ENCODE measurements around the gene RALGAPA2. TPM values are rescaled to one million over a fixed set of nuclear protein-coding genes. Genes with fewer than 3 reads are reported as not detected.

The RALGAPA2 gene
- total and polyA plus RNA-seq, 8 donors, result 9.6 to 41.7 (median 24.5) TPM

- Histone ChIP-seq H3K9me3 (no peaks in the 10 kb centered on the region), H3K27ac (no peak overlapping the region), H3K4me3 (no peak overlapping the region), H3K36me3 (peaks cover 0 to 12% (median 0%) of the 10 kb centered on the region in 3 donors), H3K27me3 (no peaks in the 10 kb centered on the region), H3K4me1 (peaks cover 0 to 8% (median 0%) of the 10 kb centered on the region in 3 donors)
- no peak for ATAC-seq
- no peak for TF ChIP-seq CTCF (IDR thresholded peaks at IDR 0.05)
- no peak for DNase-seq
- intact Hi-C loops (cut with DNase I), result no loop called here
- FAIRE-seq, result no peak
- WGBS, 2 donors, result 90 to 94% methylated on average over 5 of the region's 5 CpGs
Observed at GRCh38 chr20:20491110-20491783, 221.2 kb downstream of the RALGAPA2 start.

GRCh38 chr20:20490673-20491072 is 221.8 kb downstream of the RALGAPA2 start:
- intact Hi-C loops (cut with DNase I), result no loop called here
- DNase-seq (no peak), FAIRE-seq (no peak), ATAC-seq (no peak)
- H3K36me3 ChIP-seq, result peaks cover 0 to 12% (median 0%) of the 10 kb centered on the region in 3 donors
- H3K4me3 ChIP-seq, result no peak overlapping the region
- TF ChIP-seq CTCF (IDR thresholded peaks at IDR 0.05), result no peak
- no peaks in the 10 kb centered on the region for H3K9me3 ChIP-seq
- peaks cover 0 to 8% (median 0%) of the 10 kb centered on the region in 3 donors for H3K4me1 ChIP-seq
- no peaks in the 10 kb centered on the region for H3K27me3 ChIP-seq
- WGBS, 2 donors, result 93 to 98% methylated on average over 3 of the region's 3 CpGs
- H3K27ac ChIP-seq, result no peak overlapping the region

DNA sequence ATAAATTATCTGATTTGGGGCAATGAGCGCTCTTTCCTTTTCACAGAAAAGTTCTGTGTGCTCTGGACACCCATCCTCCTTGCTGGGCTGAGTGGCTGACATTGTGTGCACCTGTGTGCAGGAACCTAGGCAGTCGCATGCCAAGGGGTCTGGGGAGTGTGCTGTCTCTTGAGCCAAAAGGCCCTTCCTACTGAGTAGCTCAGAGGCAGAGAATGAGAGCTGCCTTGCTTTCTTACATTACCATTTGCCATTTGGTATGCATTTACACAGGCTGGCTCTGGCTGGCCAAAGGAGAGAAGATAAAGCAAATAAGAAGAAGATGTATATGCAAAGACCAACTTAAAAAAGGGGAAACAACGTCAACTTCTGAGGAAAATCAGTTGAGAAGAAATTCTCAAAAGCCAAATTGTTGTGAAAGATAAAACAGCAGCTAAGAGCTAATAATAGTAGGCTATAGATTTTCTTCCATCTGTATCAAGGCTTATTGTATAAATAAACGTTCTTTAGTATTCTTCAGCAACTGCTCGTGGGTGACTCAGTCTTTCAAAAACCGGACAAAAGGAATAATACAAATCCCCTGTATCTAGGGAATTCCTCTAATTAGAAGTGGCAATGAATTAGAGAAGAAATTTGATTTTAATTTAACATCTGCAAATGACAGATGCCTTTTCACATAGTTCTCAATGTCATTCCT is 222.6 kb downstream of the RALGAPA2 start:
- H3K4me1 ChIP-seq, result peaks cover 0 to 8% (median 0%) of the 10 kb centered on the region in 3 donors
- TF ChIP-seq CTCF (IDR thresholded peaks at IDR 0.05), result no peak
- no peak for DNase-seq
- no peak overlapping the region for H3K4me3 ChIP-seq
- ATAC-seq, result no peak
- no peak for FAIRE-seq
- intact Hi-C loops (cut with DNase I), result no loop called here
- no peaks in the 10 kb centered on the region for H3K9me3 ChIP-seq
- H3K36me3 ChIP-seq, result peaks cover 0 to 10% (median 0%) of the 10 kb centered on the region in 3 donors
- H3K27ac ChIP-seq, result no peak overlapping the region
- no peaks in the 10 kb centered on the region for H3K27me3 ChIP-seq
- WGBS, 2 donors, result 69 to 73% methylated on average over 6 of the region's 6 CpGs

DNA sequence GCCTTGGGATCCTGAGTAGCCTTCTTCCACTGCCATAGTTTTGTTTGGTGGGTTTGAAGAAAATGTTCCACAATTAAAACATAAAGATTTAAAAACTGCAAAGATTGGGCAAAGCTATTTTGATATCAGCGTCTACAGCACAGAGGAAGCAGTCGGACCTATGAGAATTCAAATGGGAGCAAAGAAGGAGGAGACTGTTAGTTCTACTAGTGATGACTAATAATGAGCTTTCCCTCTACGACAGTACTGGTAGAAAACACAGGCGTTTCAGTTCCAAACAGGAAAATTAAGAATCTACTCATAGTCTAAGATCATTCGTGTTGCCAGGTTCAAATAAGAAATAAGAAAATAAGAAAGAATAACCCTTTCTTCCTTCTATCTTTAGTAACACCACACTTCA is 223.4 kb downstream of the RALGAPA2 start:
- H3K27ac ChIP-seq, result no peak overlapping the region
- no peaks in the 10 kb centered on the region for H3K27me3 ChIP-seq
- no peak for TF ChIP-seq CTCF (IDR thresholded peaks at IDR 0.05)
- peaks cover 0 to 3% (median 0%) of the 10 kb centered on the region in 3 donors for H3K36me3 ChIP-seq
- FAIRE-seq, result no peak
- peaks cover 0 to 8% (median 0%) of the 10 kb centered on the region in 3 donors for H3K4me1 ChIP-seq
- H3K4me3 ChIP-seq, result no peak overlapping the region
- WGBS, 2 donors, result 92 to 94% methylated on average over 5 of the region's 5 CpGs
- intact Hi-C loops (cut with DNase I), result no loop called here
- no peaks in the 10 kb centered on the region for H3K9me3 ChIP-seq
- DNase-seq, result no peak
- ATAC-seq, result no peak

DNA sequence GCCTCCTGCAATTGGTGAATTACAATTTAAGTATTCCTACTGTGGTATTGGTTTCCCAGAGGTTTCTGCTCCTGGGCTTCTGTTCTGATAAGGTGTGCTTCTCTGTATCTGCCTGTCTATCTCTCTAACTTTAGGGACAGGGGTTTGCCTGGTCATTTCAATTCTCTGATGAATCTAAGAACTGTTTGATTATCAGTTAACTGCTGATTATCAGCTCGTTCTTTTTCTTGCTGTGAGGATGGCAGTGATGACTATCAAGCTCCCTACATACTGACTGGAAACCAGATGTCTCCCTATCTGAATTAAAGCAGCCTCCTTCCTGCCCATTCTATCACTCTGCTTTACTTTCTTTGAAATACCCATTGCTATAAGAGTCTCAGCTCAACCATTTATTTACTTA is 224.1 kb downstream of the RALGAPA2 start:
- Histone ChIP-seq H3K27ac (no peak overlapping the region), H3K36me3 (no peaks in the 10 kb centered on the region), H3K4me1 (peaks cover 0 to 6% (median 1%) of the 10 kb centered on the region in 3 donors), H3K4me3 (no peak overlapping the region), H3K9me3 (no peaks in the 10 kb centered on the region), H3K27me3 (no peaks in the 10 kb centered on the region)
- DNase-seq (no peak), ATAC-seq (no peak), FAIRE-seq (no peak)
- 66 to 68% methylated on average over 1 of the region's 1 CpG for WGBS, 2 donors
- intact Hi-C loops (cut with DNase I), result no loop called here
- TF ChIP-seq CTCF (IDR thresholded peaks at IDR 0.05), result no peak

All from pancreas (tissue), 10 donors.